Neutrophil (primary cell): ENCODE measurements around the gene SALL3.

Source experiments
- H3K27ac ChIP-seq: fragments of 200-600 bp; sonication (generic); 2 replicates; pipeline ENCODE4 v1.5.1; 2016; ENCODE audit warnings: mild to moderate bottlenecking, moderate library complexity
- H3K27me3 ChIP-seq: fragments of 200-600 bp; sonication (generic); 2 replicates; pipeline ENCODE4 v1.6.0; 2016; ENCODE audit warnings: mild to moderate bottlenecking
- H3K36me3 ChIP-seq: fragments of 200-600 bp; sonication (generic); 2 replicates; pipeline ENCODE4 v1.5.1; 2017
- H3K4me1 ChIP-seq, 2 experiments: fragments of 200-600 bp in 1 of 2; sonication (generic) in 1 of 2; 1 replicate in 1 of 2; 2 replicates in 1 of 2; pipeline versions ENCODE4 v1.5.1 to v1.6.1; 2013 to 2016; ENCODE audit warnings: low read depth in 1 of 2, low read length in 1 of 2, mild to moderate bottlenecking in 1 of 2, moderate library complexity in 1 of 2; ENCODE audit not compliant: control insufficient read depth in 1 of 2, insufficient read depth in 1 of 2
- H3K4me3 ChIP-seq, 2 experiments: fragments of 200-600 bp in 1 of 2; sonication (generic) in 1 of 2; 1 replicate in 1 of 2; 2 replicates in 1 of 2; pipeline ENCODE4 v1.5.1; 2013 to 2016; ENCODE audit warnings: low read depth in 1 of 2, low read length in 1 of 2, mild to moderate bottlenecking in 1 of 2, moderate library complexity in 1 of 2
- H3K9me3 ChIP-seq: fragments of 200-600 bp; sonication (generic); 2 replicates; pipeline ENCODE4 v1.5.1; 2016
- CTCF ChIP-seq: fragments of 200-600 bp; sonication (generic); IDR thresholded peaks from 2 replicates; pipeline ENCODE4 v1.5.1; 2016; ENCODE audit warnings: antibody characterized with exemption

Gene SALL3

GRCh38 chr18:78978349-78979055 lies 1.1 kb upstream of the SALL3 start:
- Histone ChIP-seq H3K27ac (no peak overlapping the region), H3K4me3 (no peak overlapping the region), H3K36me3 (no peaks in the 10 kb centered on the region), H3K9me3 (no peaks in the 10 kb centered on the region), H3K27me3 (peaks cover 97% of the 10 kb centered on the region), H3K4me1 (no peaks in the 10 kb centered on the region)
- TF ChIP-seq CTCF = no peak

GRCh38 chr18:78979056-78979729 lies 425 bp upstream of the SALL3 start:
- Histone ChIP-seq H3K36me3 (no peaks in the 10 kb centered on the region), H3K4me3 (no peak overlapping the region), H3K27me3 (peaks cover 97% of the 10 kb centered on the region), H3K9me3 (no peaks in the 10 kb centered on the region), H3K27ac (no peak overlapping the region), H3K4me1 (no peaks in the 10 kb centered on the region)
- TF ChIP-seq CTCF = no peak

- Histone ChIP-seq H3K27ac (no peak overlapping the region), H3K4me3 (no peak overlapping the region), H3K27me3 (peaks cover 97% of the 10 kb centered on the region), H3K4me1 (no peaks in the 10 kb centered on the region), H3K9me3 (no peaks in the 10 kb centered on the region), H3K36me3 (no peaks in the 10 kb centered on the region)
- no peak for TF ChIP-seq CTCF
Measured at GRCh38 chr18:78980279-78980771, 707 bp downstream of the SALL3 start.

DNA sequence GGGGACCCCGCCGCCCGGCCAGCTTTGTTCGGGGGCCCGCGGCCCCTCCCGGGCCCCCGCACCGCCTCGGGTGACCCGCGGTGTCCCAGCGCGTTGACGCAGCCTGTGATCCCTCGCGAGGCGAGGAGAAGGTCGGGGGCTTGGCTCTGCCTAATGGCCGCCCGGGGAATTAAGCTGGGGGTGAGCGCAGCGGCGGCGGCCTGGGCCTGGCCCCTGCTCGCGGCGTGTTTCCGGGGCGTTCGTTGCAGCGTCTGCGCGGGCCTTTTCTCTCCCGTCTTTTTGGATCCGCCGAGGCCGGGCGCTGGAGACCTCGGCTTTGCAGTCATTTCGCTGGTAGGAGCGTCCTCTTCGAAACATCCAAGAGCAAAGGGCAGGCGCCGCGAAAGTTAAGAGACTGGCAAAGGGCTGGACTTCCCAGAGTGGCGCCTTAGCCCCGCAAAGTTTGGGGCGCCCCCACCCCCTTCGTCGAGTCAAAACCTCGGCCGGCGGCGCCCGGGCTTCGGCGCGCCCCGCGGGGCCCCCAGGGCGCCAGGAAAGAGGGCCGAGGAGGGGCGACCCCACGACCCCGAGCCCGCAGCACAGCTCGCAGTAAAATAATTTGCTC lies 1.3 kb downstream of the SALL3 start:
- Histone ChIP-seq H3K27ac (no peak overlapping the region), H3K4me3 (no peak overlapping the region), H3K4me1 (no peaks in the 10 kb centered on the region), H3K36me3 (no peaks in the 10 kb centered on the region), H3K27me3 (peaks cover 97% of the 10 kb centered on the region), H3K9me3 (no peaks in the 10 kb centered on the region)
- no peak for TF ChIP-seq CTCF

DNA sequence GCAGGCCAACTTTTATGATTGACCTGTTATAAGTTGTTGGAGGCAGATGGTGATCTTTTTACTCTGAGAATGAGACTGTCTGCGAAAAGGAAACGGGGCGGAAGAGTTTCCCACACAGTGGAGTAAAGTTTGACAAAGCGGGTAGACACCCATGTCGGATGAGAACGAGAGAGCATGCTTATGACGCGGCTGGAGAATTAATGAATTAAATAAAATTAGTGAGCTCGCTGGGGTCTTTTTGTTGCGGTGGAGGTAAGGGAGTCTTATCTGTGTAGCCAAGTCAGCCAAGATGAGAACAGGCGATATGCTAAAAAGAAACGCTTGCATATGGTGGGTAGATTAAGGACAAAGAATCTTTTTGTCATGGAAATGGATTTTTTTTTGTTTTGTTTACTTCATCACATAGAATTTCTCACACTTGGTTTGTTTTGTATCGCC lies 1.8 kb downstream of the SALL3 start:
- Histone ChIP-seq H3K4me3 (no peak overlapping the region), H3K27me3 (peaks cover 97% of the 10 kb centered on the region), H3K27ac (no peak overlapping the region), H3K9me3 (no peaks in the 10 kb centered on the region), H3K36me3 (no peaks in the 10 kb centered on the region), H3K4me1 (no peaks in the 10 kb centered on the region)
- no peak for TF ChIP-seq CTCF
